Gastroesophageal sphincter (tissue), 4 donors: Measurements from ENCODE around the gene WBP1L. TPM values are rescaled to one million over a fixed set of nuclear protein-coding genes. Genes with fewer than 3 reads are reported as not detected.
"Not testable (repeated sequence)": the region's sequence is repeated elsewhere in the genome, so short reads cannot be mapped to it uniquely, and the experiment has no call there.

ENCODE experiments used
- ATAC-seq: fragments of 150-250 bp; one replicate; pipeline ENCODE4 v1.9.1; 2016; ENCODE audit warnings: mild to moderate bottlenecking, moderate library complexity
- H3K27ac ChIP-seq, 4 donors: fragments of 200-600 bp; sonication (generic) in 3 of 4; 1 replicate in 3 of 4; 2 replicates in 1 of 4; pipeline ENCODE4 v1.5.1; 2016 to 2019
- H3K27me3 ChIP-seq: fragments of 200-600 bp; sonication (generic); one replicate; pipeline ENCODE4 v1.5.1; 2019
- H3K36me3 ChIP-seq, 2 donors: fragments of 200-600 bp; sonication (generic); one replicate each; pipeline ENCODE4 v1.5.1; 2019; ENCODE audit warnings: control low read depth in 1 of 2
- H3K4me1 ChIP-seq, 3 donors: fragments of 200-600 bp; sonication (generic); 1 replicate in 2 of 3; 2 replicates in 1 of 3; pipeline ENCODE4 v1.5.1; 2016 to 2019; ENCODE audit warnings: control low read depth in 2 of 3
- H3K4me3 ChIP-seq, 2 donors: fragments of 200-600 bp; sonication (generic); one replicate each; pipeline ENCODE4 v1.5.1; 2019; ENCODE audit warnings: mild to moderate bottlenecking in 1 of 2, moderate library complexity in 1 of 2
- H3K9me3 ChIP-seq, 3 donors: fragments of 200-600 bp; sonication (generic); one replicate each; pipeline ENCODE4 v1.5.1; 2017 to 2019; ENCODE audit warnings: control low read depth in 2 of 3
- CTCF ChIP-seq, 4 experiments: fragments of 200-600 bp in 2 of 4; fragments of 450-650 bp in 2 of 4; sonication (generic) in 1 of 4; IDR thresholded peaks; one replicate each; pipeline ENCODE4 v1.5.1; 2017 to 2019; ENCODE audit warnings: antibody characterized with exemption in 4 of 4, mild to moderate bottlenecking in 2 of 4, moderate library complexity in 2 of 4
- EP300 ChIP-seq: sonication (generic); formaldehyde crosslinking; IDR thresholded peaks from one replicate; pipeline ENCODE4 v1.6.1; 2017; ENCODE audit warnings: antibody characterized with exemption, mild to moderate bottlenecking
- POLR2A ChIP-seq, 2 donors: fragments of 450-650 bp; IDR thresholded peaks; one replicate each; pipeline ENCODE4 v1.6.1; 2017; ENCODE audit warnings: antibody characterized with exemption in 2 of 2, mild to moderate bottlenecking in 2 of 2, moderate library complexity in 1 of 2
- POLR2AphosphoS5 ChIP-seq: sonication (generic); formaldehyde crosslinking; IDR thresholded peaks from one replicate; pipeline ENCODE4 v1.6.1; 2017; ENCODE audit warnings: antibody characterized with exemption
- WGBS, 2 donors: methylation state at CpG; one replicate each; pipeline ENCODE4 v1.1.5; 2018; ENCODE audit warnings: low coverage in 1 of 2; 5-methylcytosine and 5-hydroxymethylcytosine counted together
- total RNA-seq, 4 donors: library from RNA; depleted of rRNA; stranded (reverse); fragments of >200 nt; gene quantifications; one replicate each; pipeline ENCODE4 v1.1.0, GENCODE V29; 2016

The WBP1L gene
- total RNA-seq, 4 donors from 2014 or later: 125 to 142 (median 132) TPM

GRCh38 chr10:102753718-102754117 is 10.0 kb downstream of the WBP1L start:
- peak; percentile 44 for ATAC-seq
- H3K27me3 ChIP-seq: no peaks in the 10 kb centered on the region
- TF ChIP-seq EP300 (no peak), POLR2A (IDR thresholded peaks at IDR 0.05) (no peak), CTCF (IDR thresholded peaks at IDR 0.05) (no peak), POLR2AphosphoS5 (no peak)
- H3K27ac ChIP-seq: peak overlapping the region; percentile 82 to 96 (median 90)
- no peaks in the 10 kb centered on the region for H3K36me3 ChIP-seq
- no peak overlapping the region for H3K4me3 ChIP-seq
- H3K9me3 ChIP-seq: no peaks in the 10 kb centered on the region
- WGBS, 2 donors: 32 to 56% methylated on average over 1 of the region's 1 CpG
- H3K4me1 ChIP-seq: peaks cover 16 to 83% (median 24%) of the 10 kb centered on the region in 3 donors

GRCh38 chr10:102757323-102757722 is 13.6 kb downstream of the WBP1L start:
- TF ChIP-seq POLR2AphosphoS5 (no peak), EP300 (no peak), POLR2A (IDR thresholded peaks at IDR 0.05) (no peak), CTCF (IDR thresholded peaks at IDR 0.05) (no peak)

GRCh38 chr10:102758240-102758932 is 14.6 kb downstream of the WBP1L start:
- 43 to 84% methylated on average over 5 to 9 of the region's 9 CpGs for WGBS, 2 donors
- Histone ChIP-seq H3K36me3 (no peaks in the 10 kb centered on the region), H3K27me3 (no peaks in the 10 kb centered on the region), H3K9me3 (no peaks in the 10 kb centered on the region), H3K4me3 (peak overlapping the region in 1 of 2 donors; percentile 18), H3K4me1 (peaks cover 5 to 91% (median 10%) of the 10 kb centered on the region in 3 donors), H3K27ac (peak overlapping the region; percentile 72 to 79 (median 75))
- ATAC-seq: no peak
- TF ChIP-seq CTCF (IDR thresholded peaks at IDR 0.05): no peak
- TF ChIP-seq POLR2A (IDR thresholded peaks at IDR 0.05): no peak
- TF ChIP-seq EP300: no peak
- TF ChIP-seq POLR2AphosphoS5: no peak

More at GRCh38 chr10:102757323-102757722, 13.6 kb downstream of the WBP1L start:
- peak overlapping the region in 2 of 4 donors; percentile 53 to 76 for H3K27ac ChIP-seq
- ATAC-seq: no peak
- WGBS, 2 donors: 100% methylated on average over 1 to 2 of the region's 6 CpGs
- peaks cover 12 to 91% (median 17%) of the 10 kb centered on the region in 3 donors for H3K4me1 ChIP-seq
- no peak overlapping the region for H3K4me3 ChIP-seq
- no peaks in the 10 kb centered on the region for H3K9me3 ChIP-seq
- no peaks in the 10 kb centered on the region for H3K36me3 ChIP-seq
- no peaks in the 10 kb centered on the region for H3K27me3 ChIP-seq

GRCh38 chr10:102758933-102759262 is 15.2 kb downstream of the WBP1L start:
- TF ChIP-seq POLR2AphosphoS5: peak; percentile 74
- peak in 1 of 2 donors; percentile 44 for TF ChIP-seq POLR2A (IDR thresholded peaks at IDR 0.05)
- not testable (repeated sequence) for ATAC-seq, H3K36me3 ChIP-seq, H3K9me3 ChIP-seq, H3K27me3 ChIP-seq
- WGBS, 2 donors: 40 to 41% methylated on average over 2 to 10 of the region's 12 CpGs
- peaks cover 4 to 91% (median 7%) of the 10 kb centered on the region in 3 donors for H3K4me1 ChIP-seq
- H3K4me3 ChIP-seq: peak overlapping the region in 1 of 2 donors; percentile 18
- peak overlapping the region; percentile 72 to 79 (median 75) for H3K27ac ChIP-seq

GRCh38 chr10:102759497-102760210 is 15.9 kb downstream of the WBP1L start:
- Histone ChIP-seq H3K27ac (peak overlapping the region; percentile 14 to 79 (median 75)), H3K9me3 (no peaks in the 10 kb centered on the region), H3K27me3 (no peaks in the 10 kb centered on the region), H3K36me3 (no peaks in the 10 kb centered on the region), H3K4me3 (no peak overlapping the region), H3K4me1 (peaks cover 0 to 91% (median 3%) of the 10 kb centered on the region in 3 donors)
- no peak for TF ChIP-seq CTCF (IDR thresholded peaks at IDR 0.05)
- TF ChIP-seq POLR2AphosphoS5: no peak
- TF ChIP-seq POLR2A (IDR thresholded peaks at IDR 0.05): no peak
- no peak for TF ChIP-seq EP300
- 88 to 100% methylated on average over 1 to 3 of the region's 3 CpGs for WGBS, 2 donors
- no peak for ATAC-seq
